HG03097 (cell line): ENCODE results near the gene GMPPA.

Experiments used
- ATAC-seq: cut with Tn5 transposase; IDR thresholded peaks from one replicate; pipeline ENCODE4 v1.9.1; 2021; ENCODE audit not compliant: unreplicated experiment, low FRiP score

GMPPA gene

DNA sequence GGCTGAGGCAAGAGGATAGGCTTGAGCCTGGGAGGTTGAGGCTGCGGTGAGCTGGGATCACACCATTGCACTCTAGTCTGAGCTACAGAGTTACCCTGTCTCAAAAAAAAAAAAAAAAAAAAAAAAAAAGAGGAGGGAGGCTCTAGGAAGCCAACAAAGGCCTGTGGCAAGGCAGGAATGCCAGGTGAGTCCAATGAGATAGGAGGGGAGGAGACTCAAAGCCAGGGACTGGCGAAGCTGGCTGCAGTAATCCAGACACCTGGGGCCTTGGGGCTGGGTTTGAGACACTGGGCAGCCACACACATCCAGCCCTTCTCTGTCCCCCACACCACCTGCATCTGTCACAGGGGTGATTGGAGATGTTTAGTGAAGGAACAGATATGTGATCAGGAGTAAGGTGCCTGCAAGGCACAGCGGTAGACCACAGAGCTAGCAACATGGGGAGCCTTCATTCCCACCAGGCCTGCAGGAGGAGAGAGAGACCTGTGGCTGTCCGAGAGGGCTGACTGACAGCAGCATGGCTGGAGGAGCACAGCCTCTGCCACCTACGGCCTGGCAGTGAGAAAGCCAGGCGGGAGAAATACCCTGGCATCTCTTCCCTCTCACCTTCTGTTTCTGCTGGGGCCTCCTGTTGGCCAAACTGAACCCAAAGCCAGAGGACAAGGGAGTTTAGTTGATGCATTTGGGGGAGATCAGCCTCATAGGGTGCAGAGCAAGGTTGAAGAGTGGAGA, 35.4 kb downstream of the GMPPA start:
- ATAC-seq: no peak

DNA sequence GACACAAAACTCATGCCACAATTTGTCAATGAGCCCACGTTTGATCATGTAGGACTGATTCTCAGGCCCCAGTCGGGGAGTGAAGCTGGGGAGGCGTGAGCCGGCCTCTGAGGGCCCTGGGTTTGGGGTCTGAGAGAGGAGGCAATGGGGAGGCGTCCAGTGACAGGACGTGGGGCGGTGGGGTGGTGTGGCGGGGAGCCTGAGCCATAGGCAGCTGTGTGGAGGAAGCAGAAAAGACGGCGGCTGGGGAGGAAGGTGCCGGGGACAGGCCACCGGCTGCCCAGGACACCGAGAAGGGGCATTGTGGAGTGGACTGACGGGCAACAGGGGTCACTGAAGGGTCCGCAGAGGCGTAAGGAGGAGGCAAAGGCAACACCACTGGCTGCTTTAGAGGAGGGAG, 37.7 kb downstream of the GMPPA start:
- ATAC-seq: no peak

DNA sequence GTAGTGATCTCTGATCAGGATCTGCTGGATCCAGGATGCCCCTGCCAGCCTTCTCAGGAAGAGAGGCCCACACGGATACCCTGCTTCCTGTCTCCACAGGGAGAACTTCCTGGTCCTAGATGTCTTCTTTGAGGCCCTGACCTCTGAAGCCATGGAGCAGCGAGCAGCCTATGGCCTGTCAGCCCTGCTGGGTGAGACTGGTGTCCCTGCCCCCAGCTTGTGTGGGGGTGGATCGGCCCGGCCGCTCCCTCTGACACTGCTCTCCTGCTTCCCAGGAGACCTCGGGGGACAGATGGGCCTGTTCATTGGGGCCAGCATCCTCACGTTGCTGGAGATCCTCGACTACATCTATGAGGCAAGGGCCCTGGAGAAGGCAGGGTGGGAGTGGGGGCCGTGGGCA, 38.3 kb downstream of the GMPPA start:
- no peak for ATAC-seq

GRCh38 chr2:219537657-219538488, 39.2 kb downstream of the GMPPA start:
- ATAC-seq: no peak

GRCh38 chr2:219538504-219538951, 39.8 kb downstream of the GMPPA start:
- no peak for ATAC-seq

DNA sequence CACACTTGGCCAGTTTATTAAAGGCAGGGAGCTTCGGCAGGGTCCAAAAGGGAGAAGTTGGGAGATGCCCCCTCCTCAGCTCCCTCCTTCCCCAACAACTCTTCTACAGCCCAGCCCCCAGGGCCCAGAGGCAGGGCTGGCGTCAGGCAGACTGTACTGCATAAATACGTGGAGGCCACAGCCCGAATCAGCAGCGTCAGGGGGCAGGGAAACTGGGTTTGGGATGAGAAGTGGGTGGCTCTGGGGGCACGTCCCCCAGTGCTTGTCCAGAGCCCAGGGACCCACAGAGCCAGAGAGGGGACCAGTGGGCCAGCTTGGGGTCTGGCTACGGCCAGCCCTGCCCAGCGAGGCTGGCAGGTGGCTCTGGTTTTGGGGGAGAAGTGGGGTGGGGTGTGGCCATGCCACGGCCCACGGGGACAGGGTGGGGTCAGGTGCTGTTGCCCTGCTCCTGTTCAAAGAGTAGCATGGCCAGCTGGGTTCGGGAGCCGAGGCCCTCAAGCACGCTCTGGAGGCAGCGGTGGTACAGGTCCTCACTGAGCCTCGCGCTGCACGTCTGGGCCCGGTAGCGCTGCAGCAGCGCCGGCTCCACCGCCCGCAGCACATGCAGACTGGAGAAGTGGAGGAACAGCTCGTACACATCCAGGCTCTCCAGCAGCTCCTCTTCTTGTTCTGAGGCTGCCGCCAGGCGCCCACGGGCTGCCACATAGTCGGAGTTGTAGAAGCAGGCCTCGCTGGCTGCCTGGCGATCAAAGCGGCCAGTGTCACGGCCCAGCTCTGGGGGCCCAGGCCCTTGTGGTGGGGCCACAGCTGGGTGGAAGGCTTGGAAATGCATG, 40.5 kb downstream of the GMPPA start:
- no peak for ATAC-seq

DNA sequence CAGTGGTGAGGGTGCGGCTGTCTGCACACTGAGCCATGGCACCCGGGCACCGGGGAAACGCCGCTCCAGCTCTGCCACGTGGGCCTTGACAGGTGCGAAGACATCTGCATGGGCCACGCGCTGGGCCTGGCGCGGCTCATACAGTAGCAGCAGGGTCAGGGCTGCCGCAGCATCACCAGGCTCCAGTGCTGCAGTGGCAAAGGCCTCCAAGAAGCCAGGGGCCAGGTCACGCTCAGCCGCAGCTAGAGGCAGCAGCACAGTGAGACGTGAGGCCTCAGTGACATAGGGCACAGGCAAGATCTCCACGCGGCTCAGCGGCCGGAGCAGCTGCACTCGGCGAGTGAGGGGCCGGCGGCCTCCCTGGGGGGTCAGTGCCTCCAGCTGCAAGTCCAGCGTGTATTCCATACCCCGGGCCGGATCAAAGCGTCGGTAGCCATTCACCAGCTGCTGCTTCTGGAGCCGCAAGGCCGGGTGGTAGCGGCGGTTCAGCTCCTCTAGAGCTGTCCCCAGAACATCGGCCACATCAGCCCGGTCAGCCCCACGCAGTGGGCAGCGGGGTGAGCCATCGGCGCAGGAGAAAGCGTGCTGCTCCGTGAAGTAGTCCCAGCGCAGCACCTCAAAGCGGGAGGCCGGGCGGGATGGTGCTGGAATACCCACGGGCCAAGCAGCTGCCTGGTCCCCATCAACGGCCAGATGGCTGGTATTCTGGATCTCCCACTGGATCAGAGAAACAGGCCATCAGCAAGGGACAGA, 41.4 kb downstream of the GMPPA start:
- no peak for ATAC-seq

DNA sequence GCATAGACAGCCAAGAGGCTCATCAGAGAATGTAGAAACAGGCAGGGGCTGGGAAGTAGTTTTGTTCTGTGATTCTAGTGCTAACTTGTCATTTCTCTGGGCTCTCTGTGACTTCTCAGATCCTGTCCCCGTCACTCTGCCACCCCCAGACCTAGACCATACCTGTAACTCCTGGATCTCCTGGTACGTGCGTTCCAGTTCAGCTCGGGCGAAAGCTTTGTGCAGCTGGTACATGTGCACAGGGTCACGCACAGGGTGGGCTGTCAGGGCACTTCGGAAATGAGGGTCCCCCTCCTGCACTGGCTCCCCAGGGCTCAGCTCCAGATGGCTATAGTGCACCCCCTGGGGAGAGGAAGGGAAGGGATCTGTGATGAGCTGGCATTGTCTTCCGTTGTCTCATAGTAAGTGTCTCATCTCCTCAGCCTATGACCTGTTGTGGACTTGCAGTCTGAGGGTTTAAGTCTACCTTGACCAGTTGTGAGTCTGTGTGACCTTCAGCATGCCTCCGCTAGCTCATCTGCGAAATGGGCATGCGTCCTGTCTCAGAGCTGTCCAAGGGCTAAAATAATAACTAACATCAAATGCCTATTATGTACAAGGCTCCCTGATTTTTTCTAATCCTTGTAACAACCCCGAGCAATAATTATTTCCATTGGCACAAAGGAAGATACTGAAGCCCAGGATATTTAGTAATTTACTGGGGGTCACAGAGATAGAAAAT, 42.3 kb downstream of the GMPPA start:
- no peak for ATAC-seq

DNA sequence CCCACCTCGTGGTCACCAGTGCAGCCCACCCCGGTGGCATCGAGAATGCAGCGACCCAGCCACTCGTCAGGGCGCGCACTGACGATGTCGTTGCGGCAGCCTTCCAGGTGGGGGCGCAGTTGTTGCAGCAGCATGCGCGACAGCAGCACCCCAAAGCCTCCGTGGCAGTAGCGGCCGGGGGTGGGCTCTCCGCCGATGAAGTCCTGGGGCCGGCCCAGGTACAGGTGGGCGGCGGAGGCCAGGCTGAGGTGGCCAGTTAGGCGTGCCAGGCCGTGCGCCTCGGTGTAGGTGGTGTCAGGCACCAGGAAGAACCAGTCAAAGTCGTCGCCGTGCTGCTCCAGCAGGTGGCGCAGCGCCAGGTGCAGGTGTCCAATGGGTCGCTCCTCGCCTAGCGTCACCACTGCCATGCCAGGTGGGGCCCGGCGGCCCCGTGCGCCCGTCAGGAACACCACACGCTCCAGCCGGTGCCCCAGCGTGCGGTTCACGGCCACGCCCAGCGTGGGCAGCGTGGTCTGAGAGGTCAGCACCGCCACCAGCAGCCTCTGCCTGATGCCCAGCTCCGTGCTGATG, 43.0 kb downstream of the GMPPA start:
- ATAC-seq: peak; percentile 40

DNA sequence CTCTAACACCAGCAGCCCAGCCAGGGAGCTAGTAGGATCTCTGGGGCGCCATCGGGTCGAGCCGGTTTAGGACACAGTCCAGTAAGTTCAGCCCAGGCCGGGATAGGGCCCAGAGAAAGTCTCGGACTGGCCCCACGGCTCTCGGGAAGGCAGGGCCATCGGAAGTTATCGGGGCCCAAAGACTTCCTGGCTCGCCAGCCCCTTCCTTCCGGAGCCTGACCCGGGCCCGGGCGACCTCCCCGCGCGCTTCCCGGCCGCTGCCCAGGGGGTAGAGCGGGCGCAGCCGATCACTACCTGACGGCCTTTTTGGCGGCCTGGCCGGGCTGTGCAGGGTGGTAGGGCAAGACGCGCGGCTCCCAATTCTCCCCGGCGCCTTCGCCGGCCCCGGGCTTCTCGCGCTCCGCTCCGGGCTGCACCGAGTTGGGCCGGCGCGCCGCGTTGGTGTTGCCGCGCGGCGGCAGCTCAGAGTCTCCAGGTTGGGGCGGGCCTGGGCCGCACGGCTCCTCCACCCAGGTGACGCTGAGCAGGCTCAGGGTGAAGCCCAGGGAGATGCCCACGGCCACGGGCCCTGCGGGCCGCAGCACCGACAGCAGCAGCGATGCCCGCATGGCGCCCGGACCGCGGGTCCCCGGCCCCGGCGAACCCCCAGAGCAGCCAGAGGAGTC, 44.4 kb downstream of the GMPPA start:
- peak; percentile 27 for ATAC-seq

DNA sequence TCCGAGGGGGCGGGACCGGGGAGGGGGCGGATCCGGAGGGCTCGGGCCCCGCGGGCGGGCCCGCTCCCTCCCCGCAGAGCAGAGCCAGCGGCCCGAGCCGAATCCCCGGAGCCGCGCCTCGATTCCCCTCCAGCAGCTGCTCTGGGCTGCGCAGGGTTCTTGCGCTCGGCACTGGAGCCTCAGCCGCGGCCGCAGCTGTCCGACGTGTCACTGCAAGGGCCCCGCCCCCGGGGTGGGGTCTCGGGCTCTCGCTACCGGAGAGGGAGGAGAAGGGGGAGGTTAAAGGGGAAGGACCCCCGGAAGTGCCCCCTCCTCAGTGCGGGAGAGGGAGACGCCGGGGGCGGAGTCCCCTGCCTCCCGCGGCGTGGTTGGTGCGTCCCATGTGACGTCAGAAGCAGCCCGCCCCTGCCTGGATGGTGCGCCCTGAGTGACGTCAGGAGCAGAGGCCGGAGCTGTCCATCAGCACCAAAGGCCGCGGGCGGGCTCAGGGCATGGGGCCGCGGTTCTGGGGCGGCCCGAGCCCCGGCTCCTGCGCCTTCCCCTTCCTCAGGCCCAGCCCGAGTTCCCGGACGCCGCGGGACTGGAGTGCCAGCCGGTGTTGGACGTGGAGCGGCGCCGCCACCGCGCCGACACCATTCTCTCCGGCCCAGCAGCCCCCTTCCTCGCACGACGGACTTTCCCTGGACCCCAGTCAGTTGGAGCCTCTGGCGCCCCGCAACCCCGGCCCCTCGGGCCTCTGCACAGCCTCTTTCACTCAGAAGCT, 45.1 kb downstream of the GMPPA start, which contains the start of the genes CHPF and TMEM198:
TSS of gene CHPF (minus strand) at position 214 of the 763 bp plus-strand sequence. CDS start 271 bp downstream, outside the sequence.
TSS of gene TMEM198 (plus strand) at position 433 of the 763 bp plus-strand sequence. CDS start 700 bp downstream, outside the sequence.
- ATAC-seq: peak; percentile 69

- no peak for ATAC-seq
Measured at GRCh38 chr2:219544567-219544966, 45.9 kb downstream of the GMPPA start.

- ATAC-seq: no peak
Measured at GRCh38 chr2:219545295-219545942, 46.7 kb downstream of the GMPPA start.

- ATAC-seq: no peak
Measured at GRCh38 chr2:219545943-219546352, 47.3 kb downstream of the GMPPA start.

DNA sequence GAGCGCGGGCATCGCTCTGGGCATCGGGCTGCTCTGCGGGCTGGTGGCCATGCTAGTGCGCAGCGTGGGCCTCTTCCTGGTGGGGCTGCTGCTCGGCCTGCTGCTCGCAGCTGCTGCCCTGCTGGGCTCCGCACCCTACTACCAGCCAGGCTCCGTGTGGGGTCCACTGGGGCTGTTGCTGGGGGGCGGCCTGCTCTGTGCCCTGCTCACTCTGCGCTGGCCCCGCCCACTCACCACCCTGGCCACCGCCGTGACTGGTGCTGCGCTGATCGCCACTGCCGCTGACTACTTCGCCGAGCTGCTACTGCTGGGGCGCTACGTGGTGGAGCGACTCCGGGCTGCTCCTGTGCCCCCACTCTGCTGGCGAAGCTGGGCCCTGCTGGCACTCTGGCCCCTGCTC, 48.9 kb downstream of the GMPPA start:
- ATAC-seq: no peak

DNA sequence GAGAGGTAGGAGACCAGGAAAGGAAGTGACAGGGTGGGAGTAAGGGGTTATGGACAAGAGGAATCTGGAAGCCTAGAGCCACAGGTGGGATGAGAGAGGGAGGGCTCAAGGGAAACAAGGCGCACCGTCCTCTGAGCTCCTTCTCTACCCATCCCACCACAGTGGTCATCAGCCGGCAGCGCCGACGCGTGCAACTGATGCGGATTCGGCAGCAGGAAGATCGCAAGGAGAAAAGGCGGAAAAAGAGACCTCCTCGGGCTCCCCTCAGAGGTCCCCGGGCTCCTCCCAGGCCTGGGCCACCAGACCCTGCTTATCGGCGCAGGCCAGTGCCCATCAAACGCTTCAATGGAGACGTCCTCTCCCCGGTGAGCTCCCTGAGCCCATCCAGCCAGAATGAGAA, 50.3 kb downstream of the GMPPA start:
- no peak for ATAC-seq

- no peak for ATAC-seq
Measured at GRCh38 chr2:219549619-219550018, 50.9 kb downstream of the GMPPA start.
